Endothelial cell of umbilical vein (primary cell): Measurements from ENCODE around the gene MLC1. TPM values are rescaled to one million over a fixed set of nuclear protein-coding genes. Genes with fewer than 3 reads are reported as not detected.

ENCODE experiments used
- BruUV-seq: library from RNA; stranded (reverse); fragments of 400-500 nt; replicated peaks from 2 replicates; lab custom pipeline; 2021; lab: Mats Ljungman, UMichigan
- CTCF ChIA-PET: fragments of 300-600, 350-600 bp; sonication (Branson Sonifier 250); formaldehyde crosslinking; loops from one replicate; lab custom pipeline; 2021; ENCODE audit warnings: antibody characterized with exemption, inconsistent platforms; lab: Charles Lee
- POLR2A ChIA-PET: fragments of 300-600, 350-600 bp; sonication (Branson Sonifier 250); formaldehyde crosslinking; loops from one replicate; lab custom pipeline; 2021; ENCODE audit warnings: antibody characterized with exemption, inconsistent platforms; lab: Charles Lee
- DNase-seq: peaks from one replicate; pipeline ENCODE4 v3.0.0-alpha.2; 2011; ENCODE audit warnings: low read depth, low spot score
- FAIRE-seq: peaks from 2 replicates; lab custom pipeline; 2011; peaks lifted over from hg19 to GRCh38; lab: Jason Lieb, UNC
- H2AFZ ChIP-seq: 2 replicates; pipeline ENCODE4 v1.6.0; 2012; ENCODE audit warnings: low read depth, low read length, control low read depth, inconsistent platforms
- H3K27ac ChIP-seq: 2 replicates; pipeline ENCODE4 v1.5.1; 2011; ENCODE audit warnings: low read depth, mild to moderate bottlenecking, control low read depth, low read length, moderate library complexity; ENCODE audit not compliant: insufficient read depth
- H3K27me3 ChIP-seq, 2 experiments: 2 replicates each; pipeline versions ENCODE4 v1.6.0 to v1.6.1; 2011; ENCODE audit warnings: low read length in 2 of 2, mixed read lengths in 1 of 2; ENCODE audit not compliant: control insufficient read depth in 2 of 2, insufficient read depth in 2 of 2
- H3K36me3 ChIP-seq, 2 experiments: 2 replicates in 1 of 2; 3 replicates in 1 of 2; pipeline ENCODE4 v1.5.1; 2011; ENCODE audit warnings: low read length in 2 of 2, mild to moderate bottlenecking in 1 of 2, moderate library complexity in 1 of 2; ENCODE audit not compliant: control insufficient read depth in 2 of 2, insufficient read depth in 2 of 2; ENCODE audit errors: extremely low read depth in 1 of 2
- H3K4me1 ChIP-seq: 3 replicates; pipeline ENCODE4 v1.5.1; 2011; ENCODE audit warnings: mild to moderate bottlenecking, low read length; ENCODE audit not compliant: control insufficient read depth, insufficient read depth; ENCODE audit errors: extremely low read depth
- H3K4me2 ChIP-seq: 2 replicates; pipeline ENCODE4 v1.6.1; 2011; ENCODE audit warnings: low read length, control low read depth, mixed read lengths; ENCODE audit not compliant: insufficient read depth
- H3K4me3 ChIP-seq, 3 experiments: fragments of 200-600 bp in 1 of 3; sonication (generic), shearing (Covaris generic) in 1 of 3; replicated peaks in 1 of 3; 2 replicates each; pipeline ENCODE4 v1.5.1; 2011 to 2016; ENCODE audit warnings: control low read depth in 3 of 3, low read length in 3 of 3, mild to moderate bottlenecking in 2 of 3, inconsistent platforms in 1 of 3, low read depth in 1 of 3, moderate library complexity in 1 of 3; ENCODE audit not compliant: insufficient read depth in 1 of 3
- H3K79me2 ChIP-seq: 2 replicates; pipeline ENCODE4 v1.6.0; 2012; ENCODE audit warnings: low read length, inconsistent platforms; ENCODE audit not compliant: control insufficient read depth, insufficient read depth
- H3K9ac ChIP-seq: replicated peaks from 2 replicates; pipeline ENCODE3; 2011; ENCODE audit warnings: low read length, control low read depth; ENCODE audit not compliant: insufficient read depth; ENCODE audit errors: extremely low read depth
- H3K9me1 ChIP-seq: replicated peaks from 3 replicates; pipeline ENCODE4 v1.6.0; 2011; ENCODE audit warnings: mild to moderate bottlenecking, low read length; ENCODE audit not compliant: control insufficient read depth, insufficient read depth; ENCODE audit errors: extremely low read depth
- H3K9me3 ChIP-seq: replicated peaks from 2 replicates; pipeline ENCODE4 v1.5.1; 2012; ENCODE audit warnings: low read length, inconsistent platforms; ENCODE audit not compliant: control insufficient read depth, insufficient read depth
- H4K20me1 ChIP-seq: replicated peaks from 2 replicates; pipeline ENCODE3; 2011; ENCODE audit warnings: mild to moderate bottlenecking, low read length; ENCODE audit not compliant: control insufficient read depth, insufficient read depth; ENCODE audit errors: extremely low read depth
- CTCF ChIP-seq, 2 donors: IDR thresholded peaks; 1 replicate in 1 of 2; 2 replicates in 1 of 2; pipeline ENCODE4 v1.5.1; 2011; ENCODE audit warnings: low read length in 2 of 2, mild to moderate bottlenecking in 2 of 2, moderate library complexity in 2 of 2, control low read depth in 1 of 2, inconsistent platforms in 1 of 2, low read depth in 1 of 2; ENCODE audit not compliant: insufficient read depth in 1 of 2; ENCODE audit errors: extremely low read depth in 1 of 2
- EZH2 ChIP-seq: IDR thresholded peaks from 2 replicates; pipeline ENCODE4 v1.6.1; 2012; ENCODE audit warnings: borderline replicate concordance, low read depth, mild to moderate bottlenecking, moderate library complexity, low read length, inconsistent platforms; ENCODE audit not compliant: severe bottlenecking
- FOS ChIP-seq: IDR thresholded peaks from 2 replicates; pipeline ENCODE4 v1.6.1; 2011; ENCODE audit warnings: mild to moderate bottlenecking, low read length, moderate library complexity, borderline replicate concordance; ENCODE audit not compliant: insufficient read depth
- GATA2 ChIP-seq: IDR thresholded peaks from 2 replicates; pipeline ENCODE4 v1.7.0; 2011; ENCODE audit warnings: low read depth, mild to moderate bottlenecking, moderate library complexity, mixed read lengths, low read length; ENCODE audit not compliant: insufficient read length, insufficient read depth
- JUN ChIP-seq: IDR thresholded peaks from 2 replicates; pipeline ENCODE4 v1.6.1; 2011; ENCODE audit warnings: borderline replicate concordance, low read depth; ENCODE audit not compliant: insufficient read length, insufficient read depth
- MYC ChIP-seq: IDR thresholded peaks from one replicate; pipeline ENCODE4 v1.6.1; 2011; ENCODE audit warnings: mild to moderate bottlenecking, low read depth, low read length
- POLR2A ChIP-seq: IDR thresholded peaks from 2 replicates; pipeline ENCODE4 v1.6.1; 2012; ENCODE audit warnings: low read depth, mild to moderate bottlenecking, control low read depth, low read length
- POLR2AphosphoS5 ChIP-seq: IDR thresholded peaks from 2 replicates; pipeline ENCODE4 v1.6.1; 2012; ENCODE audit warnings: low read depth, mild to moderate bottlenecking, control low read depth, low read length, moderate library complexity; ENCODE audit not compliant: insufficient read depth
- dilution Hi-C: fragments of 300-500 bp; cut with MboI; formaldehyde crosslinking; loops from one replicate; pipeline ENCODE4 v1.15.0; 2019; ENCODE audit warnings: low sequenced_read_pairs; ENCODE audit not compliant: extremely low pct_ligation_motif_present
- intact Hi-C: fragments of 100-400 bp; cut with micrococcal nuclease; formaldehyde crosslinking; loops from one replicate; pipeline ENCODE4 v1.10.0; 2022
- polyA plus RNA-seq, 4 experiments: library from polyadenylated mRNA; depleted of rRNA in 3 of 4; stranded (reverse) in 3 of 4; unstranded in 1 of 4; fragments of >200 nt; gene quantifications; 2 replicates each; pipeline versions ENCODE4 v1.2.1 to v1.2.3, GENCODE V29; 2011 to 2012; ENCODE audit warnings: missing spikeins in 1 of 4
- total RNA-seq: library from RNA; stranded (reverse); gene quantifications from 2 replicates; pipeline ENCODE4 v1.2.3, GENCODE V29; 2021
- TF ChIP-seq, protein P1 (sequence below): IDR thresholded peaks from 2 replicates; pipeline ENCODE4 v1.6.1; 2011; ENCODE audit not compliant: insufficient read depth, insufficient read length

MLC1 gene
- total and polyA plus RNA-seq, 2 donors (not counting 3 experiments of a cell fraction or from before 2014, with no cell fraction given) = not detected

DNA sequence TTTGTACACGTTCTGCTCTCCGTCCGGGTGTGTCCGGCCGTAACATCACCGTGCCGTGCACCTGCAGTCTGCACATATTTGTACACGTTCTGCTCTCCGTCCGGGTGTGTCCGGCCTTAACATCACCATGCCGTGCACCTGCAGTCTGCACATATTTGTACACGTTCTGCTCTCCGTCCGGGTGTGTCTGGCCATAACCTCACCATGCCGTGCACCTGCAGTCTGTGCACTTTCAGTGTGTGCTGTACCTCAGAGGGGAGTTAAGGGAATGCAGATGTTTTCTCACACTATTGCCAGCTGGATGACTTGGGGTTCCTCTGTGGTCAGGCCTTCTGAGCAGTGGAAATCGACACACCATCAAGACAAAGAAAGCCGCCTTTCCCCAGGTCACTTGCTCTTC lies 31.4 kb downstream of the MLC1 start:
- Histone ChIP-seq H3K36me3 (no peaks in the 10 kb centered on the region), H3K4me1 (no peaks in the 10 kb centered on the region), H3K27ac (no peak overlapping the region), H3K79me2 (no peaks in the 10 kb centered on the region), H3K9ac (no peak overlapping the region), H3K27me3 (peaks cover 2 to 5% of the 10 kb centered on the region in 2 experiments), H4K20me1 (no peaks in the 10 kb centered on the region), H3K4me2 (no peak overlapping the region), H3K9me1 (no peaks in the 10 kb centered on the region), H3K9me3 (no peaks in the 10 kb centered on the region), H2AFZ (no peak overlapping the region), H3K4me3 (no peak overlapping the region)
- FAIRE-seq (no peak), DNase-seq (no peak)
- ChIA-PET POLR2A (no interaction called here), CTCF (interaction anchor here (3.0 kb wide), 1 partner anchor 24 kb away, joined by 12 read pairs; no protein-coding TSS in a partner anchor)
- intact Hi-C loops = no loop called here
- no TSS peak for BruUV-seq
- dilution Hi-C loops = no loop called here
- TF ChIP-seq CTCF (IDR thresholded peaks at IDR 0.05; ENCODE audit: extremely low read depth in 1 of 2, insufficient read depth in 1 of 2, low read depth in 1 of 2, low read length in 2 of 2) (no peak), POLR2A (no peak), POLR2AphosphoS5 (no peak), GATA2 (no peak), FOS (no peak), JUN (no peak), EZH2 (no peak), MYC (no peak)
- TF ChIP-seq, protein P1, sequence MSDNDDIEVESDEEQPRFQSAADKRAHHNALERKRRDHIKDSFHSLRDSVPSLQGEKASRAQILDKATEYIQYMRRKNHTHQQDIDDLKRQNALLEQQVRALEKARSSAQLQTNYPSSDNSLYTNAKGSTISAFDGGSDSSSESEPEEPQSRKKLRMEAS = no peak
